KOPT-K1 (cell line): ENCODE data around the gene RAET1G.
"Not testable (repeated sequence)": the region's sequence is repeated elsewhere in the genome, so short reads cannot be mapped to it uniquely, and the experiment has no call there.

Experiments
- H3K27ac ChIP-seq: fragments of 200-600 bp; sonication (generic); 2 replicates; pipeline ENCODE4 v1.5.1; 2016; ENCODE audit warnings: antibody characterized with exemption, mild to moderate bottlenecking, low read depth, low read length; ENCODE audit not compliant: poor library complexity, severe bottlenecking
- H3K36me3 ChIP-seq: fragments of 200-600 bp; sonication (generic); 2 replicates; pipeline ENCODE4 v1.5.1; 2017; ENCODE audit warnings: antibody characterized with exemption, mild to moderate bottlenecking, low read length, moderate library complexity; ENCODE audit not compliant: insufficient read depth
- H3K9me3 ChIP-seq: fragments of 200-600 bp; sonication (generic); 2 replicates; pipeline ENCODE4 v1.5.1; 2017; ENCODE audit warnings: antibody characterized with exemption, low read length, mild to moderate bottlenecking; ENCODE audit not compliant: insufficient read depth, poor library complexity, severe bottlenecking

RAET1G gene

GRCh38 chr6:149959806-149960205 is 36.9 kb upstream of the RAET1G start:
- H3K27ac ChIP-seq, H3K9me3 ChIP-seq, H3K36me3 ChIP-seq: not testable (repeated sequence)

- not testable (repeated sequence) for H3K27ac ChIP-seq, H3K9me3 ChIP-seq, H3K36me3 ChIP-seq
Observed at GRCh38 chr6:149958124-149958523, 35.2 kb upstream of the RAET1G start.

DNA sequence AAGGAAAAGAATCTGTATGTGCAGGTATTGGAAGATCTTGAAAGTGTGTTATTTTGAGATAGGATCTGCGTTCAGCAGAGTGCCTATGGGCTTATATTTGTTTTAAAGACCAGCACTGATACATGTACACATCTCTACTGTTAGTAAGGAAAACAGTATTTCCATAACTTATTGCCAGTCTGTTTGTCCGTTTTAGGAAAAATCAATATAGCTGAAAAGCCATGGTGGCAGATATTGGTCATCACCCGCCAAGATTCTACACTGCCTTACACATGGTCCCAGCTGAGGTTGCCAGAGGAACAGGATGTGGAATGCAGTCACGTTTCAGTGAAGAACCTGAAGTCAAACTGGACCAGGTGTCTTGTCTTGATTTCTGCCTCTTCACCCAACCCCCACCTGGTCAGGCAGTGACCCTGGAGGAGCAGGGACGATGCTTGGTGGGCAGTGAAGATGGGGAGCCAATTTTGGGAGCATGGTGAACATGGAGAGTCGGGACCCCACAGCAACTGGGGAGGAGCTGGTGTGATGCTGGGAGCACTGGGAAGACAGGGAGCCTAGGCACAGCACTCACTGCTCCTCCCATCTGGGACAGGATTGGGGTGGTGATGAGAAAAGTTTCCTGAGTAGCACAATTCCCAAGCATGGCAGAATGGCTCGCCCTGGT is 32.9 kb upstream of the RAET1G start:
- not testable (repeated sequence) for H3K36me3 ChIP-seq, H3K27ac ChIP-seq, H3K9me3 ChIP-seq

DNA sequence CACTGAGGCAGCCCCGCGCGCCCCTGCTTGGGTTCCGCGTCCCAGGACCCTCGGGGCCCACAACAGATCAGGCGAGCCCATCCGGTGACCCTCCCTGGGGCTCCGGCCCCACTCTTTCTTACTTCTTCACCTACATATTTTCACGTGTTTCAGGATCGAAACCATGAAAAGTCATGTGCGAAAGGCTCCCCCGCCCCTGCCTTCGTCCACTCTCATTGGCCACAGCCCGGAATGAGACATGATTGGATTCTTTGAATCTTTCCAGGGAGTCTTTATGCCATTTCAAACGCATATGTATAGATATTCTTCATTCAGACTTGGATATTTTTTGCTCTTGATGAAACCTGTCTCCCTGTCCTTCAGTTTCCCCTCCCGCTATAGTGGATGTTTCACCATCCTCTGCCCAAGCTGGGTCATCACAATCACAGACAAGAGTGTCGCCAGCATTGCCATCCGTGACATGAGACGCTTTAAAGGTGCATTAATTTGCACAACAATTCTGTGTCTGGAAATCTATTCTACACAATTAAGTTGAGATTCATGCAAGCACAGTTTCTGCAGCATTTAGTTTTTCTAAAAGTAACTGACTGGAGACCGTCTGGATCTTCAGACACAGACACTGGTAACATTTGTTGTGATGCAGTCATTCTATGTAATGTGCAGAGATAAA is 32.2 kb upstream of the RAET1G start:
- not testable (repeated sequence) for H3K36me3 ChIP-seq, H3K27ac ChIP-seq, H3K9me3 ChIP-seq

GRCh38 chr6:149954328-149954983 is 31.5 kb upstream of the RAET1G start:
- H3K9me3 ChIP-seq, H3K36me3 ChIP-seq, H3K27ac ChIP-seq: not testable (repeated sequence)

DNA sequence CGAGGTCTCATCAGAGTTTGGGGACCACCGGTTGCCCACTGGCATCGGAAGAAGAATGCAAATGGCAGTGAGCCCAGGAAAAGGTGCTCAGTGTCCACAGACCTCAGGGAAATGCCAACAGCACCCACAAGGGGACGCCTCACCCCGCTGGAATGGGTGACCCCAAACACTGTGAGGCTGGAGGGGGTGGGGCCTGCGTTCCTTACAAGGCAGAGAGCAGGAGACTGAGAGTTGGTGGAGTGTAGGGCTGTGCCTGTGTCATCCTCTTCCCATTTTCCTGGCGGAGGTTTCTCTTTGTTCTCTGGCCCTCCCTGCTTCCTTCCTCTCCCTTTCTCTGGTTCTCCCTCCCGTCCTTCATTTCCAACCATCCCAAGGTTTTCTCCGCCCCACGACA is 31.0 kb upstream of the RAET1G start:
- H3K36me3 ChIP-seq, H3K27ac ChIP-seq, H3K9me3 ChIP-seq: not testable (repeated sequence)

GRCh38 chr6:149953390-149953789 is 30.5 kb upstream of the RAET1G start:
- H3K9me3 ChIP-seq, H3K27ac ChIP-seq: not testable (repeated sequence)

DNA sequence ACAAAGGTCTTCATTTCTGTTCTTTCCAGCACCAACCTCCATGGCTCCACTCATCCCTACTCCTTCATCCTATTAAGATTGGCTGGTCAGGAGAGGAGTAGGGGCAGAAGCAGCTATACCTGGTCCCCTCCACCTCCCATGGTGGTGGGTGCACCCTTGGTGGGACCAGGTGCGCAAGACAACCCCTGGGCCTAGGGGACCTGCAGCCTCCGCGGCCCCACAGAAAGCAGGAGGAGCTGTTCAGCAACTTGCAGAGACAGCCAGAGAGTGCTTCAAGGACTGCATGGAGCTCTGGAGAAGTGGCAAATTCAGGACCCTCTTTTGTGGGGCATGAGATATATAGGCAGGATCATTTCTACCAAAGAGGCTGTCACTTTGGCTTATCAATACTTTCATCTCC is 28.7 kb upstream of the RAET1G start:
- Histone ChIP-seq H3K36me3 (no peaks in the 10 kb centered on the region), H3K9me3 (no peaks in the 10 kb centered on the region), H3K27ac (no peak overlapping the region)

More at GRCh38 chr6:149953390-149953789, 30.5 kb upstream of the RAET1G start:
- H3K36me3 ChIP-seq: not testable (repeated sequence)

- Histone ChIP-seq H3K27ac (no peak overlapping the region), H3K36me3 (no peaks in the 10 kb centered on the region)
Observed at GRCh38 chr6:149951096-149951495, 28.2 kb upstream of the RAET1G start.

DNA sequence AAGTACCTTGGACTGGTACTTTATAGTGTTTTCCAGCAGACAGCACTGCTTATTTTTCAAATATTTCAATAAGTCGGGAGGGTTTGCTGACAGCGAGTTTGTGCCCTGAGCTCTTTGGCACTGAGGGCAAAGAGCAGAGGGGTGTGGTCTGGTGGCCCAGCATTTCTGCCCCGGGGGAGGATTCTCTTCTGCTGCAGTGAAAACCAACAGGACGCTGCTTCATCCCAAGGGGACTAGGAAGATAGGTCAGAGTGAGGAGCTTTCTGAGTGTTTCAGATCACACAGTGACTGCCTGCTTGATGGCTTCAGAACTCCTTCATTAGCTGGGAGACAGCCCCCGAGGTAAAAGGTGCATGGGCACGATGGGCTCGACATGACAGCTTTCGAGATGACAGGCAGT is 27.5 kb upstream of the RAET1G start:
- Histone ChIP-seq H3K36me3 (no peaks in the 10 kb centered on the region), H3K27ac (no peak overlapping the region), H3K9me3 (no peaks in the 10 kb centered on the region)

More at GRCh38 chr6:149951096-149951495, 28.2 kb upstream of the RAET1G start:
- no peaks in the 10 kb centered on the region for H3K9me3 ChIP-seq

DNA sequence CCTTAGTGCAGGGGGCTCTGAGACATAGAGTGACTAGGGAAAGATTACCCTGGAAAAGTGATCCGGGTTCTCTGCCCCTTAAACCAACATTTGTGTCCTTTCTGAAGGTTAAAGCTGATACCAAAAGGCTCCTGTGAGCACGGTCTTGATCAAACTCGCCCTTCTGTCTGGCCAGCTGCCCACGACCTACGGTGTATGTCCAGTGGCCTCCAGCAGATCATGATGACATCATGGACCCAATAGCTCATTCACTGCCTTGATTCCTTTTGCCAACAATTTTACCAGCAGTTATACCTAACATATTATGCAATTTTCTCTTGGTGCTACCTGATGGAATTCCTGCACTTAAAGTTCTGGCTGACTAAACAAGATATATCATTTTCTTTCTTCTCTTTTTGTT is 25.7 kb upstream of the RAET1G start:
- H3K27ac ChIP-seq: no peak overlapping the region
- no peaks in the 10 kb centered on the region for H3K36me3 ChIP-seq
- no peaks in the 10 kb centered on the region for H3K9me3 ChIP-seq

- Histone ChIP-seq H3K27ac (no peak overlapping the region), H3K9me3 (no peaks in the 10 kb centered on the region), H3K36me3 (no peaks in the 10 kb centered on the region)
Observed at GRCh38 chr6:149948011-149948410, 25.1 kb upstream of the RAET1G start.

DNA sequence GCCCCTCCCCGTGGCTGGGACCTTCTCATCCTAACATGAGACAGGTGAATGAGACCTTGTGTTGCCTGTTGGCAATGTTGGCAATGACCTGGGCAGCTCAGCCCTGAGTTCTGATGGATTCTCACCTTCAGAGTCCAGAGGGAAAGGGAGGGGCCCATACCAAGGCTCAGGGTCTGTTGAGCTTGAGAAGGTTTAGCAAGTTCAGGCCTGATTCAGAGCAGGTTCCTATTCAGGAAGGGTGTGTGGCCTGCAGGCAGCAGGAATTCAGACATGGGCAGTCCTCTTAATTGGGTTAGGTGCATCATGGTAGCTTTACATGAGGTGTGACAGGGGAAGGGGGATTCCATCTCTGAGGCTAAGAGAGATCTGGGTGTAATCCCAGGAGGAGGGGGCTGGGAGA is 24.6 kb upstream of the RAET1G start:
- H3K9me3 ChIP-seq, H3K36me3 ChIP-seq, H3K27ac ChIP-seq: not testable (repeated sequence)

- not testable (repeated sequence) for H3K27ac ChIP-seq, H3K9me3 ChIP-seq, H3K36me3 ChIP-seq
Observed at GRCh38 chr6:149946631-149947030, 23.7 kb upstream of the RAET1G start.

DNA sequence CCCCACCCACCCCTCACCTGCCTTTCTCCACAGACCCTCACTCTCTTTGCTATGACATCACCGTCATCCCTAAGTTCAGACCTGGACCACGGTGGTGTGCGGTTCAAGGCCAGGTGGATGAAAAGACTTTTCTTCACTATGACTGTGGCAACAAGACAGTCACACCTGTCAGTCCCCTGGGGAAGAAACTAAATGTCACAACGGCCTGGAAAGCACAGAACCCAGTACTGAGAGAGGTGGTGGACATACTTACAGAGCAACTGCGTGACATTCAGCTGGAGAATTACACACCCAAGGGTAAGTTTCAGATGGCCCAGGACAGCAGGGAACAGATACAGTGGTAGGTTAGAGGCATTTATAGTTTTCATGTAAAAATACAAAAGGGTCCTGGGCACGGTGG is 22.4 kb upstream of the RAET1G start:
- not testable (repeated sequence) for H3K9me3 ChIP-seq, H3K36me3 ChIP-seq, H3K27ac ChIP-seq

- H3K9me3 ChIP-seq, H3K27ac ChIP-seq, H3K36me3 ChIP-seq: not testable (repeated sequence)
Observed at GRCh38 chr6:149943321-149943720, 20.4 kb upstream of the RAET1G start.
